Hematopoietic multipotent progenitor cell treated with erythropoietin and hydrocortisone succinate and interleukin-3 and kit ligand, for 8 days (in vitro differentiated cells): Measurements from ENCODE around the gene DPEP2NB.
"Not testable (repeated sequence)": the region's sequence is repeated elsewhere in the genome, so short reads cannot be mapped to it uniquely, and the experiment has no call there.

Experiments used
- DNase-seq: peaks from one replicate; pipeline ENCODE4 v3.0.0-alpha.2; 2015

DPEP2NB gene, protein sequence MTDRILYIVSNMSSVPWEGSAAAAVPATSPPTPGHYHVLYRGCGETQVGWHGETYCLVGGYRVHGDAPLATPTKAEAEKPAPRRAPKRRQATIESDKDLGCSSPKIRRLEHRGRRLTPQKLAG

DNA sequence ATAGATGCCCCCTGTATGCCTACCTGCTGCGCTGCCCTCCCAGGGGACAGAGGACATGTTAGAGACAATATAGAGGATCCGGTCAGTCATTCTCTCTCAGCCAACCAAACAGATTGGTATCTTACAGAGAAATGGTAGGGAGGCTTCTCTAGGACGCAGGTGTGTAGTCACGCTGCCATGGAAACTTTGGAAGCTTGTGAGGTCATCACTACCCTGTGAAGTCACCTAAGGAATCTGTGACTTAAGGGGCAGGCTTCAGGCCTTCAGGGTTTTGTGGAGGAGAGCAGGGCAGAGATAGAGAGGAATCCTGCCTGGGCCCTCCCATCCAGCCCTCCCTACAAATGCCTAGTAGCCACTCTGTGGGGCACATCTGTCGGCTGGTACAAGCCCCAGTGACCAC lies at the start of gene DPEP2NB:
TSS of gene DPEP2NB (minus strand) at position 231 of the 400 bp plus-strand sequence. CDS start at position 90, 141 bp downstream.
- DNase-seq: no peak

DNA sequence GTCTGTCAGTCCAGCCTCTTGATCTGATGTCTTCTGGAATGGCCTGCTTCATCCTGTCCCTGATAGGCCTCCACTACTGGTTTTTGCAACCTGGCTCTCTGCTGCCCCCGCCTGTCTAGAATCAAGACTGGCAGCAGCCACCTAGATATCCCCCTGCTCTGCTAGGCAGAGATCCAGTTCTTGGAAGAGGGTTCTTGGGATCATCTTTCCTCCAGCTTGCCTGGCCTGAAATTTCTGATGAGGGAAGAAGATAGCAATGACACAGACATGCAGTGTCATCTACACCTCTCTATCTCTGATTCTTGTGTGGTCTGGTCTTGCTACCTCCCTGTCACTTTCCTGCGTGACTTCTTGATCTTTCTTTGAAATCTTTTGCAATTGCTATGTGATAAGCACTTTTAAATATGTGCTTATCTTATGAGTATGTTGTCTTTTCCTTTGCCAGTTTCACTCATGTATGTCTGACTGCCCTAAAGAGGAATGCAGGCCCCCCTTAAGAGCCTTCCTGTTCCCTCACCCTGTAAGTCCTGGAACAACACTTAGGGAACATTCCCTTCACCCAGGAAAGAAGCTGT lies 49.2 kb upstream of the DPEP2NB start:
- peak; percentile 84 for DNase-seq

DNA sequence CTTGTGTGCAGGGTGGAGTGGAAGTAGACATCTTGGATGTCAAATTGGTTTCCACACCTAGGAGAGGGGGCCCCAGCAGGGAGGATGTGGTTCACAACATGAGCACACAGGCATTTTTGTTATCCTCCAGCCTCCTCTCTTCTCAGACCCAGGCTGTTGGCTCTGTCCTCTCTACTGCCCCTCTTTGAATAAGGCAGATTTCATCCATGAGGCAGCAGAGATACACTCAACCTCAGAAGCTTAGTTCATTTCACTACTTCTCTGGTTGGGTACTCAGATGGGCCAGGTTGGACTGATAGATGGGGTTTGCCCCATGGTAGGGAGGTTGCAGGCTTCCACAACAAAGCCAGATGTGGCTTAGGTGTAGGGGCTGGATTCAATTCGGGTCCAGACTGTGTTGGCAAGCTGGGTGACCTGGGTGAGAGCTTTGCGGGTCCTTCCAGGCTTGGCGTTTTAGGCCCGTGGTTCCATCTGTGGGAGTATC lies 47.2 kb upstream of the DPEP2NB start:
- no peak for DNase-seq

DNA sequence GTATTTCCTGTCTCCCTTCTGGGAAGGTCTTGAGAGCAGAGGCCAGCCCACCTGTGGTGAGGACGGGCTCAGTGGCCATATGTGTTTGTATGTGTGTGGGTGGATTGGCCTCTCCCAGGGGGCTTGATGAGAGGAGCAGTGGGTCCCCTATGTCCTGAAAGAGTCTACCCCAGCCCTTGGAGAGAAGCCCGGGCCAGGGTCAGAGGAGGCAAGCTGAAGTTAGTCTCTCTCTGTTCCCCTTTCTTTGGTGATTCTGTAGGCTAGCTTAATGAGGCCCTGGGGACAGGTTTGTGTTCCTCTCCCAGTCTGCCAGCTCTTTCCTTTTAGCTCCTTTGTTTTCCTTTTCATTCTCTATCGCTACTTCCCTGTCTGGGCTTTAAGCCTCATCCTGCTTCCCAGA lies 45.7 kb upstream of the DPEP2NB start:
- DNase-seq: no peak

DNA sequence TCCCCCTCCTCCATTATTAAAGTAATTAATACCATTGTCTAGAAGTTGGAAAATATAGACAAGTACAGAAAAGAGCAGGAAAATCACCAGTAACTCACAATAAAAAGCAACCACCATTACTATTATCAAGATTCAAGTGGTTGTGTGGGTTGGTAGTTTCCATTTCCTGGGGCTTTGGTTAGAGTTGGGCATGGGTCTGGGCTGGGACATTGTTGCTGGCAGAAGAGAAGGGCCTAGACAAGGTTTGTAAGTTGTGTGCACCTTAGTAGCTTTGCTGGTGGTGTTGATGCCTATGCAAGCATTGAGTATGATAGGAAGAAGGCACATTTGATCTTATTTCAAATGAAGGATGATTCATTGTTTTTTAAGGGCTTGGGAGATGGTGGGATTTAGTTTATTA lies 44.1 kb upstream of the DPEP2NB start:
- DNase-seq: no peak

DNA sequence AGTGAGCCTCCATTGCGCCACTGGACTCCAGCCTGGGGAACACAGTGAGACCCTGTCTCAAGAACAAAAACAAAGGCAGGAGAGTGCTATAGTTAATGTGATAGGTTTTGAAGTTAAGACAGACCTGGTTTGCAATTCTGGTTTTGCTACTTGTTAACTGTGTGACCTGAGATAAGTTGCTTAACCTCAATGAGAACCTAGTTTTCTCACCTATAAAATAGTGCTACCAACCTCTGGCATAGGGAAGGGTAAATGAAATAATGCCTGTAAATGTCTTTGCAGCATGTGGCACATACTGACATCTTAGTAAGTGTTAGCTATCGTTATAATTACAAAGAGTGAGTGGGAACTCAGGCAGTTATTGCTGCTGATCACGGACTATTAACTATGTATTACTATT lies 39.7 kb upstream of the DPEP2NB start:
- DNase-seq: no peak

DNA sequence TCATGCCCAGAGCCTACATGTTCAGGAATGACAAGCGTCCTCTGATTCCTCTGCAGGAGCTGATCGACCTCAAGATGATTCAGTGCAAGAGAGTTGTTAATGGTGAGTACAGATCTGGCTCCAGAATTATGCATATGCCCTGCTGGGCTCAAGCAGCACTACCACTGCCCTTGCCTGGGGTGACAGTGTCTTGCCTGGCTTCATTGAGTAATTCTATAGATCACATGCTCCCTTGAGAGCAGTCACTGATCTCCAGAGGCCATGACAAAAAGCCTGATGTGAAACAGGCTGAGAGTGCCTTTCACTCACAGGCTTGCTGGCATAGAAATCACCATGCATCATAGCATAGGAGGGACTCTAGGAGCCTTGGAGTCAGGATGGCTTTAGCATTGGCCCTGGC lies 33.7 kb upstream of the DPEP2NB start:
- DNase-seq: no peak

DNA sequence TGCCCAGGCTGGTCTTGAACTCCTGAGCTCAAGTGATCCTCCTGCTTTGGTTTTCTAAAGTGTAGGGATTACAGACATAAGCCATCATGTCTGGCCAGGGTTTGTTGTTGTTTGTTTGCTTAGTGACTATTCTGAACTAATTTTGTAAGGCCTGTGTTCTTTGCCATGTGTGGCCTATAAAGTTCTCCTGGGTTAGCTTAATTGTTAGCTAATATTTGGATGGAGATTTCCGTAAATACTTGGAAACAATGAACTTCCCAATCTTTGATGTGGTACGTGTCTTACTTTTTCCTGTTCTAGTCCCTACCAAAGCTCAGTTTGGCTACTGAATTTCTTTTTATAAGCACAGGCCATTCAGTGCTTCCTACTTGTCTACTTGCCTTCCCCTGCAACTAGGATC lies 32.3 kb upstream of the DPEP2NB start:
- DNase-seq: no peak

DNA sequence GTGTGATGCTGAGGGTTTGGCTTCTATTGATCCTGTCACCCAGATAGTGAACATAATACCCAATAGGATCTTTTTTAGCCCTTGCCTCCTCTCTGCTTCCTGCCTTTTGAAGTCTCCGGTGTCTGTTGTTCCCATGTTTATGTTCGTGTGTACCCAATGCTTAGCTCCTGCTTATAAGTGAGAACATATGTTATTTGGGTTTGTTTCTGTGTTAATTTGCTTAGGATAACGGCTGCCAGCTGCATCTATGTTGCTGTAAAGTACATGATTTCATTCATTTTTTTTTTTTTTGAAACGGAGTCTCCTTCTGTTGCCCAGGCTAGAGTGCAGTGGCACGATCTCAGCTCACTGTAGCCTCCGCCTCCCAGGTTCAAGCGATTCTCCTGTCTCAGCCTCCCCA lies 30.4 kb upstream of the DPEP2NB start:
- DNase-seq: no peak

DNA sequence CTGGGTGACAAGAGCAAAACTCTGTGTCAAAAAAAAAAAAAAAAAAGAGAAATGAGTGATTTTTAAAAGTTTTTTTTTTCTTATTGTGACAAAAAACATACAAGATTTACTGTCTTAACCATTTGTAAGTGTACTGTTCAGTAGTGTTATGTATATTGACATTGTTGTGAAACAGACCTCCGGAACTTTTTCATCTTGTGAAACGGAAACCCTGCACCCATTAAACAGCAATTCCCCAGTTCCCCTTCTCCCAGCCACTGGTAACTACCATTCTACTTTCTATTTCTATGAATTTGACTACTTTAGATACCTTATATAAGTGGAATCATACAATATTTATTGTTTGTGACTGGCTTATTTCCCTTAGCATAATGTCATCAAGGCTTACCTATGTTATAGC lies 26.1 kb upstream of the DPEP2NB start:
- DNase-seq: no peak

DNA sequence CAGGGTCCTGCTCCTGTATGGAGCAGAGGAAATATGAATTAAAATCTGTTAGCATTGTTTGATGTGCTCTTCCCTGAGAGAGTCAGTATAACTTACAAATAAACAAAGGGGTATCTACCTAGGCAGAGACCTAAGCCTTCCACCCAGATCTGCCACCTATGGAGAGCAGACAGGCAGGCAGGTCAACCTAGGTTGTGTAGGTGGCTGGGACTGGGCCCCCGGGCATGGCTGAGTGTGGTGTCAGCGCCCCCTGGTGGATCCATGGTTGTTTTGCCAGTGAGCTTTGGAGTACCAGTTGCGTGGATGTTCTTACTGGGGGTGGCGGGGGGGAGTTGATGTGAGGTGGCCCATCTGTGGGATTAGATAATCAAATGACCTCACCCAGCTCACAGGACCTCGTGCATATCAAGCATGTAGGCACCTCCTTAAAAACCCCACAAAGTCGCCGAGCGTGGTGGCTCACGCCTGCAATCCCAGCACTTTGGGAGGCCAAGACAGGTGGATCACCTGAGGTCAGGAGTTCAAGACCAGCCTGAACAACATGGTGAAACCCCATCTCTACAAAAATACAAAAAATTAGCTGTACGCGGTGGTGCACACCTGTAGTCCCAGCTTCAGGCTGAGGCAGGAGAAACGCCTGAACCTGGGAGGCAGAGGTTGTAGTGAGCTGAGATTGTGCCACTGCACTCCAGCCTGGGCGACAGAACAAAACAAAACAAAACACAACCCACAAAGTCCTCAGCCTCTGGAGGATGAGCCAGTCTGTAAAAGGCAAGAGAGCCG lies 25.0 kb upstream of the DPEP2NB start:
- DNase-seq: peak; percentile 89

DNA sequence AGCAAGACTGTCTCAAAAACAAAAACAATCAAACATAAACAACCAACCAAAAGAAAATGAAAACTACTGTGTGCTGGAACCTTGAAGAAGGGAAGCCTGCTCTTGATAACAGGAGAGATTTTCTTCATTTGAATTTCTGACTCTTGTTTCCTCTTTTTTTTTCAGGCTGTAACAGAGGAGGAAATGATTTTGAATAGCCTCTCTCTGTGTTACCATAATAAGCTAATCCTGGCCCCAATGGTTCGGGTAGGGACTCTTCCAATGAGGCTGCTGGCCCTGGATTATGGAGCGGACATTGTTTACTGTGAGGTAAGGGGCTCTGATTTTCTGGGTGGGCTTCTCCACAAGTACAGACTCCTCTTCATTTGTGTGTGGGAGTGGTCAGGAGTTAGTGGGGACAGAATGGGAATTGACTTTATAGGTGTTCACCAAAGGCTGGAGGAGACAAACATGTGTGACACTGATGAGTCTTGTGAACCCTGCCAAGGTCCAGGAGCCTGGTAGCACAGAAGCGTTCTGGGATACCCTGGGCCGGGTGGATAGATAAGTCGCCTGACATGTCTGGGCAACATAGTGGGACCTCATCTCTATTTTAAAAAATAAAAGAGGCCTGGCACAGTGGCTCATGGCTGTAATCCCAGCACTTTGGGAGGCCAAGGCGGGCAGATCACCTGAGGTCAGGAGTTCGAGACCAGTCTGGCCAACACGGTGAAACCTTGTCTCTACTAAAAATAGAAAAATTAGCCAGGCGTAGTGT lies 22.3 kb upstream of the DPEP2NB start:
- DNase-seq: no peak

DNA sequence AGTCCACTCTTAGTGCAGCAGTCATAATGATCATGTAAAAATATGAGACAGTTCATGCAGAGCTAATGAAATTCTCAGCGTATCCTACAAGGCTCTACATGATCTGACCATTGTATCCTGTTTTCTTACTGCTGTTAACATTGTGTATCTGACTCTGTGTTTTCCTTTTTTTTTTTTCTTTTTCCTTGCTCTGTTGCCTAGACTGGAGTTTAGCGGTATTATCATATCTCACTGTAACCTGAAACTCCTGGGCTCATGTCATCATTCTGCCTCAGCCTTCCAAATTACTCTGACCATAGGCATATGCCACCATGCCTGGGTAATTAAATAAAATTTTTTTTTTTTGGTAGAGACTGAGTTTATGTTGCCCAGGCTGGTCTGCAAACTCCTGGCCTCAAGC lies 19.5 kb upstream of the DPEP2NB start:
- no peak for DNase-seq

DNA sequence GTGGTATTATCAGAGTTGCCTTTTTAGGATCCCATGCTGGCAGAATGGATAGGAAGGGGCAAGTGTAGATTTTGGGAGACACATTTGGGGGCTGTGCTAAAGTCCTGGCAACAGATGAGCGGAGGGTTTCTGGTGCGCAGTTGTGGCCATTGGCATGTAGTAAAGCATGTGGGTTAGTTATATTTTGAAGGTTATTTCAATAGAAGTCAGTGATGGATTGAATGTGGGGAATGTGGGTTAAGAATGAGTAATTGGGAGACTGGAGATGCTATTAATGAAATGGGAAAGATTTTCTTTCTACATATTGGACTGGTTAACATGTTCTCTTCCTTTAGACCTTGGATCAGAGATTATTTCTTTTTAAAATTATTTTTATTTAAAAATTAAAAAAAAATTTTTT lies 17.4 kb upstream of the DPEP2NB start:
- DNase-seq: no peak

DNA sequence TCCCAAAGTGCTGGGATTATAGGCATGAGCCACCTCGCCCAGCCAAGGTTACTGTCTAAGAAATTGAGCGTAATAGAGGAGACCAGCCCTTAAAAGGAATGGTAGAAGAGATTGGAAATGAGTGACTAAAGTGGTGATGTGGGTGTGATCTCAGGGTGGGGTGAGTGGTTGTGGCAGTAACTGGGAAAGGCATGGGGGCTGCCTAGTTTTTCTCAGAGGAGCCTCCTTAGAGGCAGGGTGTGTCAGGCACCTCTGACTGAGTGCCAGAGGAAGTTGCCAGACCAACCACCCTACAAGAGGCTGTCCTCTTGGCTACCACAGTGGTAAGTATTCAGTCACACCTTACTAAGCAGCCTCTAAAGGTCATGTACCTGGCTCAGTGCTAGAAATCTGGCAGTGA lies 16.2 kb upstream of the DPEP2NB start:
- peak; percentile 65 for DNase-seq

DNA sequence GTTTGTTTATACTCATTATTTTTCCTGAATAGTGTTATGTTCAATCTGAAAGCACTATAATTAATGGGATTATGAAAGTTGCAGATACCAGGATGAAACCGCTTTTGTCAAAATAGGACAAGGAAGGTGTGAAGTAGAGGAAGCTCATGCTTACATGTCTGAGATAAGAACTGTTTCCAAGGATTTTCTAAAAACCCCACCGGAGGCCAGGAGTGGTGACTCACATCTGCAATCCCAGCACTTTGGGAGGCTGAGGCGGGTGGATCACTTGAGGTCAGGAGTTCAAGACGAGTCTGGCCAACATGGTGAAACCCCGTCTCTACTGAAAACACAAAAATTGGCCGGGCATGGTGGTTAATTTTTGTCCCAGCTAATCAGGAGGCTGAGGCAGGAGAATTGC lies 14.4 kb upstream of the DPEP2NB start:
- not testable (repeated sequence) for DNase-seq

DNA sequence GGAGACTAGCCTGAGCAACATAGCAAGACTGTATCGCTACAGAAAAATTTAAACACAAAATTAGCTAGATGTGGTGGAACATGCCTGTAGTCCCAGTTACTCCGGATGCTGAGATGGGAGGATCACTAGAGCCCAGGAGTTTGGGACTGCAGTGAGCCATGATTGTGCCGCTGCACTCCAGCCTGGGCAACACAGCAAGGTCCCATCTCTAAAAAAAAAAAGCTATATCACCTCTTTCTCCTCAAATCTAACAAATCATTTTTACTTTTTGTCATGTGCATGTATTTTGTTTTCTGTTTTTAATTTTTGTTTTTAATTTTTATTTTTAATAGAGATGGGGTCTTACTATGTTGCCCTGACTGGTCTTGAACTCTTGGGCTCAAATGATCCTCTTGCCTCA lies 13.3 kb upstream of the DPEP2NB start:
- no peak for DNase-seq

DNA sequence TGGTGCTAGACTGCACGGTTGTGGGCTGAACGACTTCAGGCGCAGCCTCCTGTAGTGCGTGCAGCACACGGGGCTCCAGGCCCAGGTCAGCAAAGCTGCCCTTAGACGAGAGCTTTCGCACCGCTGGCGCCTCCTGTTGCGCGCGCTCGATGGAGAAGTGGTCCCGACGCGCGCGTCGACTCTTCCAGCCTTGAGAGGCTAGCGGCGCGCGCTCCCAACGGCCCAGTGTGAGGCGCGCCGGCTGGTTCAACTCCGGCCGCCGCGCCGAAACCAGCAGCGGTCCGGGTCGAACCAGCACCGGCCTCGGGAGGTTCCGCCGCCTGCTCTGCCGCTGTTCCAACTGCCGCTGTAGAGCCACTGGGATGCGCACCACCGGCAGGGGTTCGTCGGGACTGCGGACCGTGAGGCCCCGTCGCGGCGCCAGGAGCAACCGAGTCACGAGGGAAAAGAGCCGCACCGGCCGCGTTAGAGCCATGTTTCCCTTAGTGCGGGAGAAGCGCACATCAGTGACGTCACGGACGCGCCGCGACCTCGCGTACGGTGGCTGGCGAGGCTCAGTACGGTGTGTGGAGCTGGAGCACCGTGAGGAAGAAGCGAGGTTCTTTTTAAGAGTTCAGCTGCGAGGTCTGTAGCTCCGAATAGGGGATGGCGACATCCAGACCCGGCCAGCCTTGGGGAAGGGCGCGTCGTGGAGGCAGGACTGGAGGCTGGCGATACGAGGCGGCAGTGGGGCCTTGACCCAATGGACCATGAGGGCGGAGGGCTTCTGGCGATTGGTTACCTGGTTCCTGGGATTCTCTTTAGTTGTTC lies 7.2 kb upstream of the DPEP2NB start, which contains the start of the genes DDX28 and DUS2:
TSS of gene DDX28 (minus strand) at position 505 of the 810 bp plus-strand sequence. CDS start at position 475, 30 bp downstream.
TSS of gene DUS2 (plus strand) at position 557 of the 810 bp plus-strand sequence. CDS start 14,740 bp downstream, outside the sequence.
- DNase-seq: peak; percentile 91

DNA sequence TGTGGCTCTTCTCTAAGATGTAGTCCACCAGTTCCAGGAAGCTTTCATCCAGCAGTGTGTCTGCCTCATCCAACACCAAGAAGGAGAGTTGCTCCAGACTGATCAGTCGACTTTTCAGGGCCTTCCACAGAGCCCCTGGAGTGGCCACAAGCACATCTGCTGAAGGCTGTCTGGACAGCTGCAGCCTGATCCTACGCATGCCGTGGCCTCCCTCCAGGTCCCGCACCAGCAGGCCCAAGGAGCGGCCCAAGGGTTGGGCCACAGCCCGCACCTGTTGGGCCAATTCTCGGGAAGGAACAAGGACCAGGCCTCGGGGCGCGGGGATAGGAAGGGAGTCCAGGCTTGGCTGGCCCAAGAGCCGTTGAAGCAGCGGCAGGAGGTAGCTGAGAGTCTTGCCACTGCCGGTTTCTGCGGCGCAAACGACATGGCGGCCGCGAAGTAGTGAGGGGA lies 6.6 kb upstream of the DPEP2NB start:
- DNase-seq: no peak

DNA sequence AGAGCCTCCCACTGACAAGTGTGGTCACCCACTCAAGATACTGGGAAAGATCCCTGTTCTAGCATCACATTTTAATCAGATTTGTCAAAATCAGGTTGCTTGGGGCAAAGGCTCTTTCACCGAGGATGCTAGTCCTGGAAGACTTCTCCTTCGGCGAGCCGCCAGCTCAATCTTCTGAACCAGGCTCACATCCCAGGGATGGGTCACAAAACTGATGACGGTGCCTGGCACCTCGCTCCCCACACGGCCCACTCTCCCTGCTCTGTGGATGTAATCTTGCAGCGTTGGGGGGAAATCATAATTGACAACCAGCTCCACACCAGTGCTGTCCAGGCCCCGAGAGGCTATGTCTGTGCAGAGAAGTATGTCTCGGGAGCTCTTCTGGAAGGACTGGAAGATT lies 5.8 kb upstream of the DPEP2NB start:
- DNase-seq: no peak

DNA sequence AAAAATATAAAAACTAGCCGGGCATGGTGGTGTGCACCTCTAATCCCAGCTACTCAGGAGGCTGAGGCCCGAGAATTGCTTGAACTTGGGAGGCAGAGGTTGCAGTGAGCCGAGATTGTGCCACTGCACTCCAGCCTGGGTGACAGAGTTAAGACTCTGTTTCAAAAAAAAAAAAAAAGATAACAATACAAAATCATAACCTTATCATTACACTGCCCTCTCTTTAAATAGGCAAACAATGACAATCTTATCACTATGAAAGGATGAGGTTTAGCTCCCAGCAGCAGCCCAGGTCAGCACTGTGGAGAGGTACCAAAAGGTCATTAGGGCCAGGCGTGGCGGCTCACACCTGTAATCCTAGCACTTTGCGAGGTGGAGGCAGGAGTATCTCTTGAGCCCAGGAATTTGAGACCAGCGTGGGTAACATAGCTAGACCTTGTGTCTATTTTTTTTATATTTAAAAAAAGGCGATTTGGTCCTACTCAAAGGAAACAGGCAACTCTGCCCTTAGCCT lies 3.5 kb upstream of the DPEP2NB start:
- DNase-seq: no peak

DNA sequence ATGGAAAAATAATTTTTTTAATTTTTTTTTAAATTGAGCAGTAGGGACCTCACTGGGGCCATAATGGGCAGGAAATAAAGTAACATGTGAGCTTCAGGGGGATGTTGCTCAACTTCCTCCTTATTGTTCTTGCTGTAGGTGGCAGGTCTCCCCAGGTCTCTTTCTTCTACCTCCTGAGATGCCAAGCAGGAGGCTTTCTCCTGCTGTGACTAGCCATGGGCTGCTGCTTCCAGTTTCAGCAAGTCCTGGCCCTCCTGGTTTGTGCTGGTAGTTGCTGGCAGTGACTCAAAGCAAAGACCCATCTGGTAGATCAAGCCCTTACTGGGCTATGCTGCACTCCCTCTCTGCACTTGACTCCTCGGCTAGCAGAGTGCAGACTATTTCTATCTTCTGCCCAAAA lies 2.3 kb downstream of the DPEP2NB start:
- no peak for DNase-seq
